Fibroblast of lung (primary cell): ENCODE data around the gene VKORC1L1. TPM values are rescaled to one million over a fixed set of nuclear protein-coding genes. Genes with fewer than 3 reads are reported as not detected.

Experiments used
- DNase-seq, 2 donors: peaks; one replicate each; pipeline versions ENCODE4 v3.0.0 to v3.0.0-alpha.2; 2010; ENCODE audit warnings: low read depth in 2 of 2
- H2AFZ ChIP-seq: 2 replicates; pipeline ENCODE4 v1.5.1; 2012; ENCODE audit warnings: low read length, control low read depth, inconsistent platforms
- H3K27ac ChIP-seq: 2 replicates; pipeline ENCODE4 v1.5.1; 2011; ENCODE audit warnings: low read length, control low read depth; ENCODE audit not compliant: insufficient read depth
- H3K27me3 ChIP-seq: 2 replicates; pipeline ENCODE4 v1.5.1; 2011; ENCODE audit warnings: mild to moderate bottlenecking, low read length; ENCODE audit not compliant: control insufficient read depth, insufficient read depth
- H3K36me3 ChIP-seq: 2 replicates; pipeline ENCODE4 v1.5.1; 2011; ENCODE audit warnings: low read length; ENCODE audit not compliant: control insufficient read depth, insufficient read depth
- H3K4me1 ChIP-seq: 2 replicates; pipeline ENCODE4 v1.5.1; 2011; ENCODE audit warnings: low read length; ENCODE audit not compliant: control insufficient read depth, insufficient read depth; ENCODE audit errors: extremely low read depth
- H3K4me2 ChIP-seq: 2 replicates; pipeline ENCODE4 v1.5.1; 2011; ENCODE audit warnings: low read length, control low read depth; ENCODE audit not compliant: insufficient read depth; ENCODE audit errors: extremely low read depth
- H3K4me3 ChIP-seq, 4 experiments: fragments of 200-600 bp in 1 of 4; sonication (generic) in 1 of 4; replicated peaks in 1 of 4; 2 replicates each; pipeline ENCODE4 v1.5.1; 2011 to 2016; ENCODE audit warnings: low read length in 4 of 4, low read depth in 3 of 4, mild to moderate bottlenecking in 3 of 4, control low read depth in 2 of 4, inconsistent platforms in 1 of 4, mixed read lengths in 1 of 4; ENCODE audit not compliant: insufficient read depth in 1 of 4; ENCODE audit errors: control extremely low read depth in 1 of 4
- H3K79me2 ChIP-seq: 2 replicates; pipeline ENCODE4 v1.5.1; 2012; ENCODE audit warnings: mild to moderate bottlenecking, low read length, inconsistent platforms; ENCODE audit not compliant: control insufficient read depth, insufficient read depth
- H3K9ac ChIP-seq: 2 replicates; pipeline ENCODE4 v1.5.1; 2011; ENCODE audit warnings: mild to moderate bottlenecking, low read length, control low read depth; ENCODE audit not compliant: insufficient read depth
- H3K9me3 ChIP-seq: 2 replicates; pipeline ENCODE4 v1.5.1; 2012; ENCODE audit warnings: low read depth, low read length; ENCODE audit not compliant: control insufficient read depth, insufficient read depth
- H4K20me1 ChIP-seq: 2 replicates; pipeline ENCODE4 v1.5.1; 2011; ENCODE audit warnings: low read length; ENCODE audit not compliant: control insufficient read depth, insufficient read depth; ENCODE audit errors: extremely low read depth
- CTCF ChIP-seq, 2 donors: IDR thresholded peaks in 1 of 2; conservative IDR thresholded peaks in 1 of 2; 1 replicate in 1 of 2; 2 replicates in 1 of 2; pipeline ENCODE4 v1.5.1; 2011 to 2012; ENCODE audit warnings: low read length in 2 of 2, control low read depth in 1 of 2, inconsistent platforms in 1 of 2, low read depth in 1 of 2, mild to moderate bottlenecking in 1 of 2
- EZH2 ChIP-seq: IDR thresholded peaks from 2 replicates; pipeline ENCODE4 v1.5.1; 2012; ENCODE audit warnings: low read length, control low read depth, mild to moderate bottlenecking; ENCODE audit errors: missing control alignments
- polyA plus RNA-seq, 2 donors: library from polyadenylated mRNA; depleted of rRNA in 1 of 2; stranded (reverse) in 1 of 2; unstranded in 1 of 2; fragments of >200 nt; gene quantifications; 2 replicates each; pipeline ENCODE4 v1.2.1, GENCODE V29; 2011 to 2012; ENCODE audit warnings: missing spikeins in 1 of 2
- total RNA-seq: library from RNA; depleted of rRNA; stranded (reverse); fragments of >200 nt; gene quantifications from 2 replicates; pipeline ENCODE4 v1.2.1, GENCODE V29; 2014

The VKORC1L1 gene
- total and polyA plus RNA-seq, 2 donors (not counting 1 experiment from before 2014, with no cell fraction given) = 12.7 to 24.2 TPM

GRCh38 chr7:65966146-65966545 lies 93.3 kb downstream of the VKORC1L1 start:
- Histone ChIP-seq H3K79me2 (no peaks in the 10 kb centered on the region), H3K4me2 (no peak overlapping the region), H3K9ac (no peak overlapping the region), H3K27ac (no peak overlapping the region), H3K4me1 (no peaks in the 10 kb centered on the region), H3K36me3 (peaks cover 10% of the 10 kb centered on the region), H3K9me3 (no peaks in the 10 kb centered on the region), H4K20me1 (no peaks in the 10 kb centered on the region), H3K4me3 (no peak overlapping the region), H2AFZ (no peak overlapping the region), H3K27me3 (no peaks in the 10 kb centered on the region)
- TF ChIP-seq CTCF (conservative IDR thresholded peaks at IDR 0.05 in 1 of 2, IDR thresholded peaks at IDR 0.05 in 1 of 2; ENCODE audit: low read depth in 1 of 2, low read length in 2 of 2) (no peak), EZH2 (no peak)
- no peak for DNase-seq

GRCh38 chr7:65967361-65968155 lies 94.7 kb downstream of the VKORC1L1 start:
- H3K9ac ChIP-seq = no peak overlapping the region
- DNase-seq = no peak
- no peak for TF ChIP-seq CTCF (conservative IDR thresholded peaks at IDR 0.05 in 1 of 2, IDR thresholded peaks at IDR 0.05 in 1 of 2; ENCODE audit: low read depth in 1 of 2, low read length in 2 of 2)
- TF ChIP-seq EZH2 = no peak

GRCh38 chr7:65968256-65969185 lies 95.6 kb downstream of the VKORC1L1 start:
- H3K9me3 ChIP-seq = no peaks in the 10 kb centered on the region
- no peaks in the 10 kb centered on the region for H3K27me3 ChIP-seq
- H4K20me1 ChIP-seq = no peaks in the 10 kb centered on the region
- H3K27ac ChIP-seq = no peak overlapping the region
- H3K36me3 ChIP-seq = peaks cover 8% of the 10 kb centered on the region
- no peak for DNase-seq
- H3K4me1 ChIP-seq = no peaks in the 10 kb centered on the region
- no peak overlapping the region for H3K9ac ChIP-seq
- H3K79me2 ChIP-seq = no peaks in the 10 kb centered on the region
- TF ChIP-seq EZH2 (no peak), CTCF (conservative IDR thresholded peaks at IDR 0.05 in 1 of 2, IDR thresholded peaks at IDR 0.05 in 1 of 2; ENCODE audit: low read depth in 1 of 2, low read length in 2 of 2) (no peak)
- no peak overlapping the region for H3K4me2 ChIP-seq
- no peak overlapping the region for H3K4me3 ChIP-seq
- H2AFZ ChIP-seq = no peak overlapping the region

More at GRCh38 chr7:65967361-65968155, 94.7 kb downstream of the VKORC1L1 start:
- Histone ChIP-seq H2AFZ (no peak overlapping the region), H3K27ac (no peak overlapping the region), H3K4me3 (no peak overlapping the region), H4K20me1 (no peaks in the 10 kb centered on the region), H3K27me3 (no peaks in the 10 kb centered on the region), H3K4me2 (no peak overlapping the region), H3K36me3 (peaks cover 10% of the 10 kb centered on the region), H3K79me2 (no peaks in the 10 kb centered on the region), H3K4me1 (no peaks in the 10 kb centered on the region), H3K9me3 (no peaks in the 10 kb centered on the region)
